Measurements from ENCODE around the gene TTC33.
"Not testable (repeated sequence)": the region's sequence is repeated elsewhere in the genome, so short reads cannot be mapped to it uniquely, and the experiment has no call there.

TTC33 gene

GRCh38 chr5:40778133-40778532, 22.4 kb upstream of the TTC33 start:
- no peak for DNase-seq

- no peak for DNase-seq
Measured at GRCh38 chr5:40776658-40776977, 20.9 kb upstream of the TTC33 start.

- no peak for DNase-seq
Measured at GRCh38 chr5:40775846-40776657, 20.3 kb upstream of the TTC33 start.

- DNase-seq: no peak
Measured at GRCh38 chr5:40775085-40775845, 19.5 kb upstream of the TTC33 start.

GRCh38 chr5:40774623-40775022, 18.9 kb upstream of the TTC33 start:
- no peak for DNase-seq

- no peak for DNase-seq
Measured at GRCh38 chr5:40770764-40771163, 15.0 kb upstream of the TTC33 start.

- DNase-seq: no peak
Measured at GRCh38 chr5:40762705-40763104, 6.9 kb upstream of the TTC33 start.

GRCh38 chr5:40757400-40757799, 1.6 kb upstream of the TTC33 start:
- no peak for DNase-seq

- peak; percentile 70 for DNase-seq
Measured at GRCh38 chr5:40755093-40755406, 711 bp downstream of the TTC33 start.

GRCh38 chr5:40754381-40755092, 1.2 kb downstream of the TTC33 start:
- DNase-seq: no peak

- DNase-seq: no peak
Measured at GRCh38 chr5:40746703-40747102, 9.1 kb downstream of the TTC33 start.

- DNase-seq: no peak
Measured at GRCh38 chr5:40743771-40744170, 12.0 kb downstream of the TTC33 start.

- DNase-seq: no peak
Measured at GRCh38 chr5:40738502-40738901, 17.3 kb downstream of the TTC33 start.

GRCh38 chr5:40736103-40736875, 19.5 kb downstream of the TTC33 start:
- DNase-seq: no peak

GRCh38 chr5:40735609-40736008, 20.2 kb downstream of the TTC33 start:
- no peak for DNase-seq

- no peak for DNase-seq
Measured at GRCh38 chr5:40734986-40735385, 20.8 kb downstream of the TTC33 start.

GRCh38 chr5:40733879-40734563, 21.7 kb downstream of the TTC33 start:
- no peak for DNase-seq

- no peak for DNase-seq
Measured at GRCh38 chr5:40733434-40733833, 22.3 kb downstream of the TTC33 start.

- DNase-seq: not testable (repeated sequence)
Measured at GRCh38 chr5:40722497-40722911, 33.3 kb downstream of the TTC33 start.

GRCh38 chr5:40720069-40720468, 35.7 kb downstream of the TTC33 start:
- no peak for DNase-seq

GRCh38 chr5:40717281-40717680, 38.5 kb downstream of the TTC33 start:
- DNase-seq: no peak

- no peak for DNase-seq
Measured at GRCh38 chr5:40716590-40716989, 39.2 kb downstream of the TTC33 start.

- no peak for DNase-seq
Measured at GRCh38 chr5:40716000-40716399, 39.8 kb downstream of the TTC33 start.

All from activated naive CD4-positive, alpha-beta T cell treated with Interleukin-2 at 50 U/mL for 16 hours (primary cell).